ENCODE measurements around the gene TMEM238. TPM values are rescaled to one million over a fixed set of nuclear protein-coding genes. Genes with fewer than 3 reads are reported as not detected.

Gene TMEM238
- total and polyA plus RNA-seq, 9 of the 15 experiments (the other 6 are each of a cell fraction or from before 2014, with no cell fraction given) = 0.18 to 5.1 (median 1.3) TPM; not detected in 4

DNA sequence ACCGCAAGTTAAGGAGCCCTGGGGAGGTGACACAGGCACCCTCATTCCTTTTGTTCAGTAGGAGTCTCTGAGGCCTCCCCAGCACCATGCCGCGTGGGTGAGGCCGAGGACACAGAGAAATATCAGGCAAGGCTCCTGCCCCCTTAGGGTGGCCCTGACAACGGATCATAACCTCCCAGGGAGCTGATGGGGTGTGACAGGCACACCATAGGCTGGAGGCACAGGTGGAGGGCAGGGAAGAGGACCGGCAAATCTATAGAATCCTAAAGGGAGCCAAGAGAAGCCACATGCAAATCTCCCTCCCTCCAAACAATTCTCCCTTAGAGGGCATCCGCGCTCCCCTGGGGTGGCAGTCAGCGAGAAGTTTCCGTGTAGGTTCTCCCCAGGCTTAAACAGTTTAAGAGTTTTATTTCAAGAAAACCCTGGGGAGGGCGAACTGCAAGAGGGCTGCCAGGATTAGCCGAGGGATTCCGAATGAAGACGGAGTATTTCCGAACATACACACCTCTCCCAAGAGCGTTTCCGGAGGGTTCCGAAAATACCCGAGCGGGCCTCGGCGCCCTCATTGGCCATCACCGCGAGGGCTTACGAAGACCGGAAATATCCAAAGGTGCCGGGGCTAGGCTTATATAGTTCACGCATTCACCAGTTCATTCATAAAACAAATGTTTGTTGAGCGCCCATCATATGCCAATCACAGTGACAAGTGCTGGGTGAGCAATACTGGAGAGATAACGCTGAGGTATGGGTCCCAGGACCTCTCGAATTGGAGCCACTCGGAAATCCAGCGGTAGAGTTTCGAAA lies 1.0 kb upstream of the TMEM238 start (continued):
- 0 out of 2 replicates have a peak, but pooled peaks have one; percentile 3 for TF ChIP-seq TEAD4 (IDR thresholded peaks at IDR 0.05; ENCODE audit: low read length)
- no peak for TF ChIP-seq TEAD4 (CRISPR knock-in tag; IDR thresholded peaks at IDR 0.05; ENCODE audit: borderline replicate concordance)
- TF ChIP-seq, protein P1, sequence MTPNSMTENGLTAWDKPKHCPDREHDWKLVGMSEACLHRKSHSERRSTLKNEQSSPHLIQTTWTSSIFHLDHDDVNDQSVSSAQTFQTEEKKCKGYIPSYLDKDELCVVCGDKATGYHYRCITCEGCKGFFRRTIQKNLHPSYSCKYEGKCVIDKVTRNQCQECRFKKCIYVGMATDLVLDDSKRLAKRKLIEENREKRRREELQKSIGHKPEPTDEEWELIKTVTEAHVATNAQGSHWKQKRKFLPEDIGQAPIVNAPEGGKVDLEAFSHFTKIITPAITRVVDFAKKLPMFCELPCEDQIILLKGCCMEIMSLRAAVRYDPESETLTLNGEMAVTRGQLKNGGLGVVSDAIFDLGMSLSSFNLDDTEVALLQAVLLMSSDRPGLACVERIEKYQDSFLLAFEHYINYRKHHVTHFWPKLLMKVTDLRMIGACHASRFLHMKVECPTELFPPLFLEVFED (CRISPR knock-in tag; conservative IDR thresholded peaks at IDR 0.05) = no peak
- TF ChIP-seq FOXA1 (IDR thresholded peaks at IDR 0.05; ENCODE audit: borderline replicate concordance) = no peak
- no peak for TF ChIP-seq FIP1L1 (IDR thresholded peaks at IDR 0.05; ENCODE audit: low read depth, low read length, poor library complexity, severe bottlenecking)
- no peak for TF ChIP-seq CAMTA2 (CRISPR knock-in tag; conservative IDR thresholded peaks at IDR 0.05)
- 0 out of 2 replicates have a peak, but pooled peaks have one; percentile 1 for TF ChIP-seq NR2C2 (CRISPR knock-in tag; IDR thresholded peaks at IDR 0.05)
- TF ChIP-seq NR2C2 (tag; IDR thresholded peaks at IDR 0.05) = no peak
- TF ChIP-seq TAF7 (tag; IDR thresholded peaks at IDR 0.05) = no peak
- TF ChIP-seq, protein P2, sequence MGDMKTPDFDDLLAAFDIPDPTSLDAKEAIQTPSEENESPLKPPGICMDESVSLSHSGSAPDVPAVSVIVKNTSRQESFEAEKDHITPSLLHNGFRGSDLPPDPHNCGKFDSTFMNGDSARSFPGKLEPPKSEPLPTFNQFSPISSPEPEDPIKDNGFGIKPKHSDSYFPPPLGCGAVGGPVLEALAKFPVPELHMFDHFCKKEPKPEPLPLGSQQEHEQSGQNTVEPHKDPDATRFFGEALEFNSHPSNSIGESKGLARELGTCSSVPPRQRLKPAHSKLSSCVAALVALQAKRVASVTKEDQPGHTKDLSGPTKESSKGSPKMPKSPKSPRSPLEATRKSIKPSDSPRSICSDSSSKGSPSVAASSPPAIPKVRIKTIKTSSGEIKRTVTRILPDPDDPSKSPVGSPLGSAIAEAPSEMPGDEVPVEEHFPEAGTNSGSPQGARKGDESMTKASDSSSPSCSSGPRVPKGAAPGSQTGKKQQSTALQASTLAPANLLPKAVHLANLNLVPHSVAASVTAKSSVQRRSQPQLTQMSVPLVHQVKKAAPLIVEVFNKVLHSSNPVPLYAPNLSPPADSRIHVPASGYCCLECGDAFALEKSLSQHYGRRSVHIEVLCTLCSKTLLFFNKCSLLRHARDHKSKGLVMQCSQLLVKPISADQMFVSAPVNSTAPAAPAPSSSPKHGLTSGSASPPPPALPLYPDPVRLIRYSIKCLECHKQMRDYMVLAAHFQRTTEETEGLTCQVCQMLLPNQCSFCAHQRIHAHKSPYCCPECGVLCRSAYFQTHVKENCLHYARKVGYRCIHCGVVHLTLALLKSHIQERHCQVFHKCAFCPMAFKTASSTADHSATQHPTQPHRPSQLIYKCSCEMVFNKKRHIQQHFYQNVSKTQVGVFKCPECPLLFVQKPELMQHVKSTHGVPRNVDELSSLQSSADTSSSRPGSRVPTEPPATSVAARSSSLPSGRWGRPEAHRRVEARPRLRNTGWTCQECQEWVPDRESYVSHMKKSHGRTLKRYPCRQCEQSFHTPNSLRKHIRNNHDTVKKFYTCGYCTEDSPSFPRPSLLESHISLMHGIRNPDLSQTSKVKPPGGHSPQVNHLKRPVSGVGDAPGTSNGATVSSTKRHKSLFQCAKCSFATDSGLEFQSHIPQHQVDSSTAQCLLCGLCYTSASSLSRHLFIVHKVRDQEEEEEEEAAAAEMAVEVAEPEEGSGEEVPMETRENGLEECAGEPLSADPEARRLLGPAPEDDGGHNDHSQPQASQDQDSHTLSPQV (IDR thresholded peaks at IDR 0.05) = peak; percentile 64
- TF ChIP-seq ZNF174 (CRISPR knock-in tag; IDR thresholded peaks at IDR 0.05) = no peak
- no peak for TF ChIP-seq STAT5A (IDR thresholded peaks at IDR 0.05; ENCODE audit: borderline replicate concordance, low read length)
- TF ChIP-seq, protein P3, sequence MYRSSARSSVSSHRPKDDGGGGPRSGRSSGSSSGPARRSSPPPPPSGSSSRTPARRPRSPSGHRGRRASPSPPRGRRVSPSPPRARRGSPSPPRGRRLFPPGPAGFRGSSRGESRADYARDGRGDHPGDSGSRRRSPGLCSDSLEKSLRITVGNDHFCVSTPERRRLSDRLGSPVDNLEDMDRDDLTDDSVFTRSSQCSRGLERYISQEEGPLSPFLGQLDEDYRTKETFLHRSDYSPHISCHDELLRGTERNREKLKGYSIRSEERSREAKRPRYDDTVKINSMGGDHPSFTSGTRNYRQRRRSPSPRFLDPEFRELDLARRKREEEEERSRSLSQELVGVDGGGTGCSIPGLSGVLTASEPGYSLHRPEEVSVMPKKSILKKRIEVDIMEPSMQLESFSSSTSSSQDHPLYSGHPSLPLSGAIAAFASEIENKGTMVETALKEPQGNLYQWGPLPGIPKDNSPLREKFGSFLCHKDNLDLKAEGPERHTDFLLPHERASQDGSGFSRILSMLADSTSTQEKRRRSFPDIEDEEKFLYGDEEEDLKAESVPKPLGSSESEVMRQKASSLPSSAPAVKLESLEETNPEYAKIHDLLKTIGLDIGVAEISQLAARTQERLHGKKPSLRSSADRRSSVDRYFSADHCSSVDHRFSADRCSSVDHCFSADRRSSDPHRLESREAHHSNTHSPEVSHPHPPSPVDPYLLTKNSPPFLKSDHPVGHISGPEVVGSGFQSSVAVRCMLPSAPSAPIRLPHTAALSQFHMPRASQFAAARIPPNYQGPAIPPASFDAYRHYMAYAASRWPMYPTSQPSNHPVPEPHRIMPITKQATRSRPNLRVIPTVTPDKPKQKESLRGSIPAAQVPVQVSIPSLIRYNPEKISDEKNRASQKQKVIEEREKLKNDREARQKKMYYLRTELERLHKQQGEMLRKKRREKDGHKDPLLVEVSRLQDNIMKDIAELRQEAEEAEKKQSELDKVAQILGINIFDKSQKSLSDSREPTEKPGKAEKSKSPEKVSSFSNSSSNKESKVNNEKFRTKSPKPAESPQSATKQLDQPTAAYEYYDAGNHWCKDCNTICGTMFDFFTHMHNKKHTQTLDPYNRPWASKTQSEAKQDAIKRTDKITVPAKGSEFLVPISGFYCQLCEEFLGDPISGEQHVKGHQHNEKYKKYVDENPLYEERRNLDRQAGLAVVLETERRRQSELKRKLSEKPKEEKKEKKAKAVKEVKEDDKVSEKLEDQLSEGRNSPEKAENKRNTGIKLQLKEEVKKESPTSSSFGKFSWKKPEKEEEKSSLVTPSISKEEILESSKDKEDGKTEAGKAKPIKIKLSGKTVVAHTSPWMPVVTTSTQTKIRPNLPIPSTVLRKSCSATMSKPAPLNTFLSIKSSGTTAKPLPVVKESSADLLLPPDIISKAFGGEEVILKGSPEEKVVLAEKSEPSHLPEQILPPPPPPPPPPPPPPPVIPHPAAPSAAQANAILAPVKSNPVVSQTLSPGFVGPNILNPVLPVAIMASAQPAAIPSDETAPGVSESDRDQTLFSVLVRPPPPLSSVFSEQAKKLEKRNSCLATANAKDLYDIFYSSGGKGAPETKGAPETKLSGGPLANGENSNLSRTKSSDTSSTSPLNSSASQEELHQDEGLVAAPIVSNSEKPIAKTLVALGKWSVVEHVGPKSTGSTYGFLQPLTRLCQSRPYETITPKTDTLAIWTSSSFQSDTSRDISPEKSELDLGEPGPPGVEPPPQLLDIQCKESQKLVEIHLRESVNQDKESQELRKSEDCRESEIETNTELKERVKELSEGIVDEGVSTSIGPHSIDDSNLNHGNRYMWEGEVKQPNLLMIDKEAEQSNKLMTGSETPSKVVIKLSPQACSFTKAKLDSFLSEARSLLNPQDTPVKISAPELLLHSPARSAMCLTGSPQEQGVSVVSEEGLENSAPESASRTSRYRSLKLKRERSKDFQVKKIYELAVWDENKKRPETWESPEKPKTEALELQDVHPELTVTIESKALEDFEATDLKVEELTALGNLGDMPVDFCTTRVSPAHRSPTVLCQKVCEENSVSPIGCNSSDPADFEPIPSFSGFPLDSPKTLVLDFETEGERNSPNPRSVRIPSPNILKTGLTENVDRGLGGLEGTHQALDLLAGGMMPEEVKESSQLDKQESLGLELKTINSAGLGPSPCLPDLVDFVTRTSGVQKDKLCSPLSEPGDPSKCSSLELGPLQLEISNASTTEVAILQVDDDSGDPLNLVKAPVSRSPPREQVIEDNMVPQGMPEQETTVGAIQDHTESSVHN (IDR thresholded peaks at IDR 0.05; ENCODE audit: borderline replicate concordance in 1 of 2, low read depth in 1 of 2) = no peak

Data from K562 (cell line).